Measurements from ENCODE around the gene COLEC12.

DNA sequence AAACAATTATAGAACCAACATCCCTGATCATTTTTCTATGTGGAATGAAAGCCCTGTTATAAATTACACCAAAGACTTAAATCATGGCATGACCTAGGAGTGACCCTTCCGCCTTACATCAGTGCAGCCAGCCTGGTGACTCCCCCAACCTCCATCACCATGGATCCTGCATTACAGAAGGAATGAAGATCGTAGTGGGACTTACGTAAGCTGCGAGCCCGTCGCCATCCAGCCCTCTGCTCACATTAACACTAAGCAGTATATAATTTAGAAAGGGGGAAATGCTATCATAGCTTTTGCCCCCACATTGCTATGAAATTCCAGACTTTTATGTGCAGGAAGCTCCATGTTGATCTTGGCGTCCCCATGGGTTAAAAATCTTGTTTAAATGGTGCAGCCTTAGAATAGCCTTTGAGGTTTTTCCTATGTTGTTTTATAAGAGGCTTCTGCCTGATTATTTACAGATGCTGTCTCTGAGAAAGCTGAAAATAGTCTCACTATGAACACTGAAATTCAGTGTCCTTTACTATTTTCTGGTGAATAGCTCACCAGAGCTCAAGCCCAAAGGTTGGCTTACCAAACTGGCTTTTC lies 76.3 kb downstream of the COLEC12 start:
- no peak for TF ChIP-seq KLF10 (tag by site-specific recombination; IDR thresholded peaks at IDR 0.05)
- TF ChIP-seq PATZ1 (tag by site-specific recombination; IDR thresholded peaks at IDR 0.05), result no peak
- no peak for TF ChIP-seq ZNF830 (tag by site-specific recombination; IDR thresholded peaks at IDR 0.05; ENCODE audit: low read depth)
- TF ChIP-seq TCF7L2 (IDR thresholded peaks at IDR 0.05; ENCODE audit: borderline replicate concordance, low read depth, low read length), result no peak
- TF ChIP-seq, protein P1, sequence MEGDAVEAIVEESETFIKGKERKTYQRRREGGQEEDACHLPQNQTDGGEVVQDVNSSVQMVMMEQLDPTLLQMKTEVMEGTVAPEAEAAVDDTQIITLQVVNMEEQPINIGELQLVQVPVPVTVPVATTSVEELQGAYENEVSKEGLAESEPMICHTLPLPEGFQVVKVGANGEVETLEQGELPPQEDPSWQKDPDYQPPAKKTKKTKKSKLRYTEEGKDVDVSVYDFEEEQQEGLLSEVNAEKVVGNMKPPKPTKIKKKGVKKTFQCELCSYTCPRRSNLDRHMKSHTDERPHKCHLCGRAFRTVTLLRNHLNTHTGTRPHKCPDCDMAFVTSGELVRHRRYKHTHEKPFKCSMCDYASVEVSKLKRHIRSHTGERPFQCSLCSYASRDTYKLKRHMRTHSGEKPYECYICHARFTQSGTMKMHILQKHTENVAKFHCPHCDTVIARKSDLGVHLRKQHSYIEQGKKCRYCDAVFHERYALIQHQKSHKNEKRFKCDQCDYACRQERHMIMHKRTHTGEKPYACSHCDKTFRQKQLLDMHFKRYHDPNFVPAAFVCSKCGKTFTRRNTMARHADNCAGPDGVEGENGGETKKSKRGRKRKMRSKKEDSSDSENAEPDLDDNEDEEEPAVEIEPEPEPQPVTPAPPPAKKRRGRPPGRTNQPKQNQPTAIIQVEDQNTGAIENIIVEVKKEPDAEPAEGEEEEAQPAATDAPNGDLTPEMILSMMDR (tag by site-specific recombination; IDR thresholded peaks at IDR 0.05), result no peak
- TF ChIP-seq ZNF629 (tag by site-specific recombination; IDR thresholded peaks at IDR 0.05), result no peak

Data from HEK293 (cell line).